HepG2 (cell line): ENCODE measurements around the gene MC1R. TPM values are rescaled to one million over a fixed set of nuclear protein-coding genes. Genes with fewer than 3 reads are reported as not detected.

Experiments used
- ATAC-seq: fragments of 200-7000 bp; cut with Tn5 transposase; 3 replicates; pipeline ENCODE4 v1.9.1; 2020; ENCODE audit warnings: mild to moderate bottlenecking, moderate library complexity
- BruUV-seq: library from RNA; stranded (reverse); fragments of 400-500 nt; replicated peaks from 2 replicates; lab custom pipeline; 2021; lab: Mats Ljungman, UMichigan
- CTCF ChIA-PET: fragments of 300-600 bp; formaldehyde crosslinking; extraction: SDS; loops from one replicate; lab custom pipeline; 2021; ENCODE audit warnings: low total read pairs, inconsistent platforms, low intra/inter-chr PET ratio; lab: Yijun Ruan, JAX
- POLR2A ChIA-PET: fragments of 350-600 bp; sonication (Branson Sonifier 250); formaldehyde crosslinking; loops from one replicate; lab custom pipeline; 2020; ENCODE audit warnings: antibody characterized with exemption, inconsistent platforms; lab: Yijun Ruan, JAX
- DNase-seq: peaks from one replicate; pipeline ENCODE4 v3.0.0-alpha.2; 2015; ENCODE audit warnings: low spot score
- FAIRE-seq: peaks from 3 replicates; lab custom pipeline; 2011; peaks lifted over from hg19 to GRCh38; lab: Jason Lieb, UNC
- H2AFZ ChIP-seq: one replicate; pipeline ENCODE4 v1.6.1; 2011; ENCODE audit warnings: low read length, inconsistent platforms
- H3K27ac ChIP-seq: fragments of 300-600 bp; 3 replicates; pipeline ENCODE4 v1.8.0; 2011; ENCODE audit warnings: mixed run types, mild to moderate bottlenecking, mixed read lengths, low read length, inconsistent platforms; ENCODE audit not compliant: insufficient read depth; ENCODE audit errors: extremely low read length
- H3K27me3 ChIP-seq, 2 experiments: fragments of 200-600 bp in 1 of 2; 2 replicates in 1 of 2; 3 replicates in 1 of 2; pipeline versions ENCODE4 v1.6.0 to v1.8.0; 2011; ENCODE audit warnings: low read length in 2 of 2, mild to moderate bottlenecking in 2 of 2, moderate library complexity in 2 of 2, inconsistent platforms in 1 of 2; ENCODE audit not compliant: insufficient read depth in 2 of 2, control insufficient read depth in 1 of 2
- H3K36me3 ChIP-seq, 2 experiments: fragments of 200-600 bp in 1 of 2; replicated peaks in 1 of 2; 2 replicates in 1 of 2; 3 replicates in 1 of 2; pipeline versions ENCODE4 v1.5.1 to v1.8.0; 2011; ENCODE audit warnings: low read length in 2 of 2, inconsistent platforms in 1 of 2; ENCODE audit not compliant: insufficient read depth in 2 of 2, control insufficient read depth in 1 of 2
- H3K4me1 ChIP-seq: 2 replicates; pipeline ENCODE4 v1.5.1; 2012; ENCODE audit warnings: low read length, inconsistent platforms; ENCODE audit not compliant: insufficient read depth
- H3K4me2 ChIP-seq: 2 replicates; pipeline ENCODE4 v1.6.0; 2011; ENCODE audit warnings: low read depth, low read length, inconsistent platforms
- H3K4me3 ChIP-seq, 3 experiments: fragments of 200-600 bp in 1 of 3; sonication (generic), shearing (Covaris generic) in 1 of 3; replicated peaks in 1 of 3; 2 replicates each; pipeline ENCODE4 v1.5.1; 2011 to 2016; ENCODE audit warnings: low read length in 3 of 3, inconsistent platforms in 2 of 3, low read depth in 2 of 3, mild to moderate bottlenecking in 2 of 3, control low read depth in 1 of 3, mixed read lengths in 1 of 3; ENCODE audit not compliant: insufficient read depth in 1 of 3
- H3K79me2 ChIP-seq: one replicate; pipeline ENCODE4 v1.6.1; 2011; ENCODE audit warnings: low read length, inconsistent platforms; ENCODE audit not compliant: insufficient read depth
- H3K9ac ChIP-seq: 2 replicates; pipeline ENCODE4 v1.6.0; 2011; ENCODE audit warnings: mild to moderate bottlenecking, low read depth, low read length, inconsistent platforms; ENCODE audit not compliant: insufficient read depth
- H3K9me3 ChIP-seq: 2 replicates; pipeline ENCODE4 v1.5.1; 2012; ENCODE audit warnings: mild to moderate bottlenecking, low read length
- H4K20me1 ChIP-seq: 2 replicates; pipeline ENCODE4 v1.6.0; 2011; ENCODE audit warnings: inconsistent platforms, mild to moderate bottlenecking, low read length, moderate library complexity; ENCODE audit not compliant: insufficient read depth
- FOSL1 ChIP-seq: sonication (generic); formaldehyde crosslinking; IDR thresholded peaks from 2 replicates; pipeline ENCODE4 v1.9.0; 2021; ENCODE audit warnings: missing genetic modification reagents, borderline replicate concordance
- KLF13 ChIP-seq: sonication (generic); formaldehyde crosslinking; IDR thresholded peaks from 2 replicates; pipeline ENCODE4 v1.4.0; 2020; ENCODE audit warnings: mild to moderate bottlenecking, missing genetic modification reagents
- RBM22 ChIP-seq: fragments of 200-400 bp; formaldehyde crosslinking; optimal IDR thresholded peaks from 2 replicates; pipeline ENCODE3; 2017; ENCODE audit warnings: mild to moderate bottlenecking, low read length, moderate library complexity
- RXRA ChIP-seq: sonication (generic); formaldehyde crosslinking; IDR thresholded peaks from 2 replicates; pipeline ENCODE4 v1.5.1; 2020; ENCODE audit warnings: missing genetic modification reagents
- SP4 ChIP-seq: sonication (generic); formaldehyde crosslinking; IDR thresholded peaks from 2 replicates; pipeline ENCODE4 v1.8.1; 2023; ENCODE audit warnings: mild to moderate bottlenecking, missing genetic modification reagents
- ZNF235 ChIP-seq: sonication (generic); formaldehyde crosslinking; IDR thresholded peaks from 2 replicates; pipeline ENCODE4 v1.8.1; 2023; ENCODE audit warnings: mild to moderate bottlenecking, missing genetic modification reagents, borderline replicate concordance
- ZNF331 ChIP-seq: sonication (generic); formaldehyde crosslinking; IDR thresholded peaks from 2 replicates; pipeline ENCODE4 v1.4.0; 2020; ENCODE audit warnings: missing genetic modification reagents
- ZNF619 ChIP-seq: sonication (generic); formaldehyde crosslinking; IDR thresholded peaks from 2 replicates; pipeline ENCODE4 v1.4.0; 2020; ENCODE audit warnings: mild to moderate bottlenecking, missing genetic modification reagents
- WGBS: methylation state at CpG from one replicate; pipeline ENCODE4 v1.1.6; 2017; ENCODE audit warnings: low lambda C conversion rate; 5-methylcytosine and 5-hydroxymethylcytosine counted together
- in situ Hi-C: cut with HindIII; loops from 2 replicates; pipeline ENCODE4 v1.10.0; 2017; ENCODE audit warnings: low pct_unique_long_range_greater_than_20kb; ENCODE audit not compliant: extremely low pct_ligation_motif_present
- intact Hi-C: fragments of 100-400 bp; cut with micrococcal nuclease; formaldehyde crosslinking; loops from one replicate; pipeline ENCODE4 v1.10.0; 2022; ENCODE audit not compliant: unreplicated experiment
- polyA plus RNA-seq, 8 experiments: library from polyadenylated mRNA; depleted of rRNA in 3 of 8; stranded (reverse) in 7 of 8; unstranded in 1 of 8; fragments of >200 nt; fragmentation: Illumina TruSeq in 4 of 8; extraction: Trizol in 4 of 8; gene quantifications; 2 replicates each; pipeline versions ENCODE4 v1.2.1 to v1.2.3, GENCODE V29; 2011 to 2016; ENCODE audit warnings: low read depth in 4 of 8, missing spikeins in 1 of 8, mixed read lengths in 1 of 8; ENCODE audit not compliant: insufficient read depth in 1 of 8
- total RNA-seq, 5 experiments: library from RNA; depleted of rRNA; stranded (reverse); fragments of >200 nt; fragmentation: Illumina TruSeq; extraction: Trizol; gene quantifications; 2 replicates each; pipeline ENCODE4 v1.2.3, GENCODE V29; 2016; ENCODE audit warnings: low read depth in 1 of 5
- TF ChIP-seq, protein P1 (sequence below): sonication (generic); formaldehyde crosslinking; IDR thresholded peaks from 2 replicates; pipeline ENCODE4 v1.4.0; 2020; ENCODE audit warnings: mild to moderate bottlenecking, low read depth, missing genetic modification reagents

The MC1R gene
- total and polyA plus RNA-seq, 2 of the 13 experiments (the other 11 are each of a cell fraction or from before 2014, with no cell fraction given), result 9.1 to 14.8 TPM

DNA sequence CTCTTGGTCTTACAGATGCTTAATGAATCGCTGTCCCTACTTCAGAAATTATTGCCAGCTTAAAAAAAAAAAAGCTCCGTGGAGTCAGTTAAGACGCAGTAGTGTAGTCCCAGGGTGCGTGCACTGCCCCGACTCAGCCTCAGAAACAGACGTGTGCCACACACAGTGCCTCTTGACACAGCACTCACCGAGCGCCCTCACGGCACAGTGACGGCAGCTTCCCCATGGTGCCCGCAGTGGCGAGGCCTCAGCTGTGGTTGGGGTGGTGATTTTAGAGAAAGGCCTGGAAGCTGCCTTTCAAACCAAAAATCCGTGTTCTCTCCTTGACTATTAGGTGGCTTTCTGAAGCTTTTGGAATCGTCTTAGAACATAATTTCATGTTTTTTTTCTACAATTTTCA lies 31.4 kb upstream of the MC1R start (continued):
- TF ChIP-seq, protein P1, sequence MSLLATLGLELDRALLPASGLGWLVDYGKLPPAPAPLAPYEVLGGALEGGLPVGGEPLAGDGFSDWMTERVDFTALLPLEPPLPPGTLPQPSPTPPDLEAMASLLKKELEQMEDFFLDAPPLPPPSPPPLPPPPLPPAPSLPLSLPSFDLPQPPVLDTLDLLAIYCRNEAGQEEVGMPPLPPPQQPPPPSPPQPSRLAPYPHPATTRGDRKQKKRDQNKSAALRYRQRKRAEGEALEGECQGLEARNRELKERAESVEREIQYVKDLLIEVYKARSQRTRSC (CRISPR knock-in tag), result no peak

DNA sequence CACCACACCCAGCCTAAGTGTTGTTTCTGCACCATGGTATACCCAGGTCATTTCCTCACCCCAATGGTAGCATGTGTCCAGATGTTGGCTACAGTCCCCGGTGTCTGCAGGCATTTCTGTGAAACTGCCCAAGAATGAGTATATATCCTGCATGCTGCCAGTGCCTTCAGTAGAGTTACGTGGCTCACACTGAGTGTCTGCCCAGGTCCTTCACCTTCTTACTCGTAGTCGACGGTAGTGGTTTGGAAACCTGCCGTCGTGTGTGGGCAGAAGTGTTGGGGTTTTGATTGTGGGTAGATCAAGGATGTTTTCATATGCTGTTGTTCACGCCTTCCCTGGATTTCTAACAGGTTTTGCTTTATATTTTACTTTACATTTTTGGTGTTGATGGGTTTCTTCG lies 28.5 kb upstream of the MC1R start:
- Histone ChIP-seq H3K27ac (no peak overlapping the region), H3K9ac (no peak overlapping the region), H3K79me2 (no peaks in the 10 kb centered on the region), H3K27me3 (no peaks in the 10 kb centered on the region), H4K20me1 (peaks cover 5% of the 10 kb centered on the region; the same call in 1 of the 2 replicates), H3K36me3 (peaks cover 48 to 82% of the 10 kb centered on the region in 2 experiments; a peak in 4 of 5 replicates), H3K4me1 (no peaks in the 10 kb centered on the region), H2AFZ (no peak overlapping the region), H3K4me2 (no peak overlapping the region), H3K4me3 (no peak overlapping the region), H3K9me3 (no peaks in the 10 kb centered on the region)
- intact Hi-C loops (no loop called here), in situ Hi-C loops (no loop called here)
- CTCF ChIA-PET, result no interaction called here
- BruUV-seq, result no TSS peak
- POLR2A ChIA-PET, result no interaction called here
- 98% methylated on average over 9 of the region's 9 CpGs for WGBS
- DNase-seq, result no peak
- no peak for FAIRE-seq
- TF ChIP-seq SP4 (CRISPR knock-in tag), result no peak
- ATAC-seq, result no peak

DNA sequence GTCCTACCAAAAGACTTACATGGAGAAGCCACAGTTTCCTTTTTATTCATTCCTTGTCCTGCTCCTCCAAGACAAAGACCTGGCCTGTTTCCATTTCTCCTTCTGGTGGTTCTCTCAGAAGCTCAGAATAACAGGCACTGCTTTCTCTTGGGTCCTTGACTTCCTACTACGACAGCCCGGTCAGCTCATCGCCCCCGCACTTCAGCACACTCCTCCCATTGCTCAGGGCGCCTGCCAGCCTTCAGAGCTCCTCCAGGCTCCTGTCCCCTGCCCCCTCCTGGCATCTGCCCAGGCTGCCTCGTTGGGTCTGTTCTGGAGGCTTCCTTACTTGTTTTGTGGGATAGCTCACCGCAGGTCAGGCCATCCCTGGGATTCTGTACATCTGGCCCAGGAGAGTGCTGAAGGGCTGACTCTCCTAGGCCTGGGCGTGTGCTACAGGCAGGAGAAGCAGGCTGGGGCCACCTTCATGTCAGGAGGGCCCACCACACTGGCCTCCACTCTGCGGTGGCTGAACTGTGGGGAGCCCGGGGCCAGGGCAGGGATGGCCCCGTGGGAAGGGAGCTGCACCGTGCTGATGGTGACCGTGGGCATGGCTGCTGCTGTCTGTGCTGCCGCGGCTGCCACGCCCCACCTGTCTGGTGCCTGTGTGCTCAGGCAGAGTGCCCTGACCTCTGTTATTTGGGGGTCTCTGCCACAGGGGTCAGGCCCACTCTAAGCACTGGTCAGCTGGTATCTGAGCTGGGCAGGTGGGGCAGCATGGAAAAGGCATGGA lies 27.6 kb upstream of the MC1R start:
- no peaks in the 10 kb centered on the region for H3K4me1 ChIP-seq
- no peak overlapping the region for H3K4me2 ChIP-seq
- CTCF ChIA-PET, result no interaction called here
- in situ Hi-C loops, result no loop called here
- no peak overlapping the region for H3K4me3 ChIP-seq
- 98% methylated on average over 8 of the region's 16 CpGs for WGBS
- peaks cover 49 to 83% of the 10 kb centered on the region in 2 experiments; a peak in 4 of 5 replicates for H3K36me3 ChIP-seq
- no peak overlapping the region for H3K27ac ChIP-seq
- no peaks in the 10 kb centered on the region for H3K79me2 ChIP-seq
- no peaks in the 10 kb centered on the region for H3K27me3 ChIP-seq
- peaks cover 5% of the 10 kb centered on the region; the same call in 1 of the 2 replicates for H4K20me1 ChIP-seq
- no peak overlapping the region for H2AFZ ChIP-seq
- BruUV-seq, result no TSS peak
- DNase-seq (no peak), FAIRE-seq (no peak), ATAC-seq (no peak; the same call in 2 of the 3 replicates)
- no peaks in the 10 kb centered on the region for H3K9me3 ChIP-seq
- no peak overlapping the region for H3K9ac ChIP-seq
- intact Hi-C loops, result no loop called here
- POLR2A ChIA-PET, result interaction anchor here (0.5 to 0.8 kb wide), 2 partner anchors 17 to 191 kb away, joined by 3 to 5 read pairs; no protein-coding TSS in a partner anchor
- TF ChIP-seq ZNF235 (CRISPR knock-in tag), result no peak
- peak; percentile 59 for TF ChIP-seq RBM22
- TF ChIP-seq KLF13 (CRISPR knock-in tag), result no peak
- no peak for TF ChIP-seq FOSL1 (CRISPR knock-in tag)
- 0 out of 2 replicates have a peak, but pooled peaks have one; percentile 34 for TF ChIP-seq RXRA (CRISPR knock-in tag)
- no peak for TF ChIP-seq ZNF331 (CRISPR knock-in tag)
- no peak for TF ChIP-seq ZNF619 (CRISPR knock-in tag)
